IPS DF 19.7 (cell line): ENCODE measurements around the gene SLC6A9.

ENCODE experiments used
- DNase-seq: peaks from one replicate; pipeline ENCODE4 v3.0.0-alpha.2; 2013; ENCODE audit warnings: low read depth, low spot score

Gene SLC6A9

GRCh38 chr1:44048532-44049215 lies 17.4 kb upstream of the SLC6A9 start:
- DNase-seq = no peak

DNA sequence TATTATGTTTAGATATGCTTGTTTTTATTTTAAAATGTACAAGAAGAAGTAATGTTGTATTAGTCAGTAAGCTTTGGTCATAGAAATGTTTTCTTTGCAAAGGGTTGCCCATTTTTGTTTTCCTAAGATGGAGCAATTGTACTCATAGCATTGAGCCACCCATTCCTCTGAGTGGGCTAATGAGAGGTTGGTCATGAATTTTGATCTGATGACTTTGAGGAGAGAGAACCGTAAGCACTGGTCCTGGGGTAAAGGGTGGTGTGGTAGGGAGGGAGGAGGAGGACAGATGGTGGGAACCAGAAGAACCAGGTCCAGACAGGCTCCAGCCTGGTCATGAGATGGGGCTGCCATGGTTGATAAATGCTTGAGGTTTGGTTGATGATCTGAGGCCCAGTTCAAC lies 15.9 kb upstream of the SLC6A9 start:
- no peak for DNase-seq

DNA sequence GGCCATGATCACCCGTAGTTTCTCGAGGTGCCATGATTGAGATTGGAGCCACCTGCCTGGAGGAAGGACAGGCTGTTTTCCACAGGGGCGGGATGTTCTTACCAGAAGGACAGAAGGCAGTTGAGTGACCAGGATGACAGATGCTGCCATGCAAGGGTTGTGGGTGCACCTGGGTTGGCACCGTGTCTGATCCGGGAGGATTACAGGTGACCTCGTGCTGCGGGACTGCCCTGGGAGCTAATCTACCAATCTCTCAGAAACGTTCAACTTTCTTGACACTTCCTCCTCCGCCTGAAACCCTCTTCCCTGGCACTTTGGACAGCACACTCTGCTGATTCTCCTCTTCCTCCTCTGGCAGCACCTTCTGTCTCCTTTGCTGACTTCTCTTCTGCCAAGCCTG lies 13.8 kb upstream of the SLC6A9 start:
- no peak for DNase-seq

DNA sequence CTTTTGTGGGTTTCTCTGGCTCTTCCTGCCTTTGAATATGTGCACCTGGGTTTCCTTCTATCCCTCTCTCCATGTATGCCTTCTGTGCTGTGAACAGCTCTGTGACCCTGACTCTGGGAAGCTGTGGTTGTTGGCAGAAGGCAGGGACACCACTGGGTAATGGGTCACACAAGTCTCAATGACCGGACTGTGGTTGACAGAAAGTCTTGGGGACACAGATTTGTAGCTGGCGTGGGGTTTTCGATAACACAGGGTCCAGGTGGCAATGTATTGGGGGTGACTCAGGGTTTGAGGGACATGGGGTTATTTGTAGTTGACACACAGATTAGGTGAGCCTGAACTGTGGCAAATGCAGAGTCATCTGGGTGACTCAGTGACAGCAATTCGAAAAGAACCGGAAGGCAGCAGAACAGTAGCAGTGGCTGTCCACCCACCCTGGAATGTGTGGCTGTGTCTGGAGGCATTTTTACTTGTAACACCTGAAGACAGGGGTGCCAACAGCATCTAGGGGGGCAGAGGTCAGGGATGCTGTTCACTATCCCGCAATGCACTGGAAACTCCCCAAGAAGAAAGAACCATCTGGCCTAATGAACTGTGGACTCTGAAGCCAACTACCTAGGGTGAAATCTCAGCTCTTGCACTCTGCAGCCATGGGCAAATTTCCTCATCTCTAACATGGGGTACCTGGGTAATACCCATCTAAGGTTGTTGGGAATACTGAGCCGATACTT lies 13.0 kb upstream of the SLC6A9 start:
- DNase-seq = no peak

GRCh38 chr1:44043176-44044070 lies 12.2 kb upstream of the SLC6A9 start:
- no peak for DNase-seq

DNA sequence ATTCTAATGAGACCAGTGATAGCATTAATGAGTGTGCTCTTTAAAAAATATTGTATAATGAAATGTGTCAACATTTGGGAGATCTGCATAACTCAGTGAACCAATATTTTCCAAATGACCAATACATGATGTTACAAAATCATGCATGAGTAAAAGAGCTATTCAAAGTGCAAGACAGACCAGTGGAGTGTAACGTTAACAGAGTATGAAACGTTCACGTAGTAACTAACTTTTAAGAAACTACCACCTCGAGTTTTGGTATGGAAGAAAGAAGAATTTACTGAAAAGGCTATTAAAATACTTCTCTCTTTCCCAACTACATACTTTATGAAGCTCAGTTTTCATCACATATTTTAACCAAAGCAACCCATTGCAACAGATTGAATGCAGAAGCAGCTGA lies 9.6 kb upstream of the SLC6A9 start:
- no peak for DNase-seq

GRCh38 chr1:44040418-44040817 lies 9.2 kb upstream of the SLC6A9 start:
- no peak for DNase-seq

- no peak for DNase-seq
Observed at GRCh38 chr1:44038876-44039657, 7.8 kb upstream of the SLC6A9 start.

GRCh38 chr1:44037154-44037553 lies 5.9 kb upstream of the SLC6A9 start:
- DNase-seq = no peak

GRCh38 chr1:44036409-44037139 lies 5.3 kb upstream of the SLC6A9 start:
- DNase-seq = no peak

DNA sequence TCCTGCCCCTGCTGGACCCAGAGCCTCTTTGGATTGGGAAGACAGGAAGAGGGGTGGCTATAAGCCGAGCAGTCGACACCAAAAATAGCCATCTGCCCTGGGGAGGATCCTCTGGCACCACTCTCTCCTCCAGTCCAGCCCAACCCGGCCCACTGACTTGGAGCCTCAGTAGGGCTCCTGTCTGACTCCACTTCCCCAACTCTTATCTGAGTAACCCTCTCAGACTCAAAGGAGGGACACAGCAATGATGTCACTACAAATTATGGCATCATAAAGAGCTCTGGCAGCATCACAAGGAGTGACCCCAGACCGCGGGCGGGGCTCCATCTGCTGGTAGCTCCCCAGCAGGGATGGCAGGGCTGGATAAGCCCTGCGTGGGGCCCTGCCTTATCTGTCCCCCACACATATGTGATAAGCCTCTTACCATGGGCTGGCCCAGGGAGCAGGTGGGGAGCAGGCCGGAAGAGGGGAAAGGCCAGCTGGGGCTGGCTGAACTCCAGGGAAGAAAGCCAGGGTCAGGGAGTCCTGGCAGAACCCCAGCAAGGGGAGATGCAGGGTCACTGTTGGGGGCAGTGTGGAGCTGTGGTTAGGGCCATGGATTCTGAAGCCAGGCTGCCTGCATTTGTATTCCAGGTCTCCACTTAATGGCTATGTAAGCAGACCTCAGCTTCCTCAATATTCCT lies 4.6 kb upstream of the SLC6A9 start:
- no peak for DNase-seq

DNA sequence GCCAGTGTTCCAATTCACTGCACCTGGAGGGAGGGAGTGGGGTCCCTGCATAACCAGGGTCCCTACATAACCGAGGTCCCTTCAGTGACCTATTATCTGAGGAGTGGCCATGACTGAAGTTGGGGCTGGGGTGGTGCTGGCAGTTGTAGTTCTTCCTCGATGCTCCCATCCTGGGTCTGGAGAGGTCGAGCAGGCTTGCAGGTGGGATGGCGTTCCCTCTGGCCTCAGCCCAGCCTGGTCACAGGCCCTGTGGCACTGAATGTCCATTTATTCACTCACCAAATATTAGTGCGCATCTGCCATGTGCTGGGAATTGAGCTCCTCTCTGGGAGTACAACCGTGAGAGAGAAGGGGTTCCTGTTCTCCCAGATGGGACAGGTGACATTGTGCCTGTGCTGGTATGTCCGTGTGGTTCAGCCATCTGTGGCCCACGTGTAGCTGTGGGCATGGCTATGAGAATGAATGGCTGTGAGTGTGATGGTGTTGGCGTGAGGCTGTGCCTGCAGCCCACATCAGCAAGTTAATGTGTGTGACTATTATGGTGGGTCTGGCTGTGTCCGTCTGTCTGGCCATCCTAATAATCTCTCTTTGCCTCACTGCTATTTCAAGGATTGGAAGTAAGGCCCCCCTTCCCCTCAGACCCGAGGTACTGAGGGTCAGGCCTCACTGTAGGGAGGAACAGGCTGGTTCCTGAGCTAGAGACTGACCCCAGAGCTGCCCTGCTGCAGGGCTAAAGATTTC lies 3.9 kb upstream of the SLC6A9 start:
- DNase-seq = no peak

DNA sequence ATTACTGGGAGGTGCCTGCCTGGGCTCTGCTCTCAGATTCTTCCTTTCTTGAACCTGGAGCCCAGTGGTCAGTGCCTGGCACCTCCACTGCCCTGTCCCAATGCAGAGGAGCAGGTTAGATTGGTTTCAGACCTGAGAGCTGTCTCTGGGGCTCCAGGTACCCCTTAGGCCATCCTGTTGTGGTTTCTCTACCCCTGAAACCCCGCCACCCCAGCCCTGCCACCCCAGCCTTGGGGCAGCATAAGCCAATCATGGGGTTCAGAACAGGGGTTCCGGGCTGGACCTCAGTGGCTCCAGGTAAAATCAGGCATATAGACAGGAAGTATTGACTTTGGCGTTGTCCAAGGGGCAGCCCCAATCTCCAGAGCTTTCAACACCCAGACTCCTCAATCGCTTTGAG lies 3.2 kb upstream of the SLC6A9 start:
- no peak for DNase-seq

GRCh38 chr1:44033756-44034155 lies 2.5 kb upstream of the SLC6A9 start:
- no peak for DNase-seq

- no peak for DNase-seq
Observed at GRCh38 chr1:44033041-44033575, 1.8 kb upstream of the SLC6A9 start.

DNA sequence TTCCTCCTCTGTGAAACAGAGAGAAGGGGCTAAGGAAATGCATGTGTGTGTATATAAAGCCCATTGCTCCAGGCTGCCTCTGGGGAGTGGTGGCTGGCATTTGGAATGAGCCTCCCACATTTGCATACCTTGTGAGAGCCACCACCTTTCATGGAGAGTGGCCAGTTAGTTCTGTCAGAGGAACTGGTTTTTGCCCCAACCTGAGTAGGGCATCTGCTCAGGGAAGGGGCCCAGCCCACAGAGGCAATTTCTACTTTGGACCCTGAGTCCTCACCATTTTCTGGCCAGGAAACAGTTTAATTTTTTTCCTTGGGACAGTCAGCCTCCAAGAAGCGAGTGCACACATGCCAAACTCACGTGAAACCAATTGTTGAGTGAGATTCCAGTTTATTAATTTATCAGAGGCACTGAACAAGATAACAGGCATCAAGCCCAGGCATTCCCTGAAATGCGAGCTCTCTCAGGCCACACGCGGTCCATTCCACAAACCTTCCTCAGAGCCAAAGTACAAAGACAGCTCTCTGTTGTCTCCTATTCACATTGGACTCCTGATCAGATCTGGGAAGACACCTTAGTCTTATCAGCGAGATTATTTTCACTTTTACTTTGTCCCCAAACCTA lies 1.0 kb upstream of the SLC6A9 start:
- DNase-seq = no peak

GRCh38 chr1:44030605-44031251 lies 534 bp downstream of the SLC6A9 start:
- DNase-seq = no peak

DNA sequence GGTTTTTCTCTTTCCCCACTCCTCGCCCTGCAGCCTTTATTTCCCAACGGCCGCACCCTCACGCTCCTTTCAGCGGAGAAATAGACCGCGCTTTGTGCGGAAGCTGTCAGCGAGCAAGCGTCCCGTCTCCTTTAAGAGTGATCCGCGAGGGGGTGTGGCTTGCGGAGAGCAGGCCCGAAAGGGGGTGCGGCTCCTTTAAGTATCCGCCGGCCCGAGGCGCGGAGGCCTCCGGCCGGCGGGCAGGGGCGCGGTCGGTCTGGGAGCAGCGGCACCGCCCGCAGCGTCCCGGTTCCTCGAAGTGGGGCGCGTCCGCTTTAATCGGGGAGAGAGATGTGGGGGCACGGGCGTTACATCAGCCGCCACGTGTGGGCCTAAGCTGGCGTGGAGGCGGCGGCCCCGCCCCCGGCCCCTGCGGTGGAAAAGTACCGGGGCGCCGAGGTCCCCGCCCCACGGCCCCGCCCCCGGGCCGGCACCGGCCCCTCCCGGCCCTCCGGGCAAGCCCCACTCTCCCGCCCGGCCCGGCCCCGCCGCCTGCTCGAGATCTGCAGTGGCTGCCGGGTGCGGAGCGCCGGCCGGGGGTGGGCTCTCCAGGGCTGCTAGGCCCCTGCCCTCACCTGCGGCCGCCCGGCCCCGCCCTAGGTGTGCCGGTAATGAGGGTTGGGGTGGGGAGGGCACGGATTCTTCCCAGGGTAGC lies 1.2 kb downstream of the SLC6A9 start:
- DNase-seq = no peak
